GM12892 (cell line): ENCODE measurements around the gene ANO6.

ENCODE experiments used
- POLR2A ChIP-seq: IDR thresholded peaks from 2 replicates; pipeline ENCODE4 v1.6.1; 2011; ENCODE audit warnings: low read depth, low read length, control low read depth
- TAF1 ChIP-seq: IDR thresholded peaks from 2 replicates; pipeline ENCODE4 v1.6.1; 2011; ENCODE audit warnings: low read depth, mild to moderate bottlenecking, control low read depth, low read length, borderline replicate concordance

DNA sequence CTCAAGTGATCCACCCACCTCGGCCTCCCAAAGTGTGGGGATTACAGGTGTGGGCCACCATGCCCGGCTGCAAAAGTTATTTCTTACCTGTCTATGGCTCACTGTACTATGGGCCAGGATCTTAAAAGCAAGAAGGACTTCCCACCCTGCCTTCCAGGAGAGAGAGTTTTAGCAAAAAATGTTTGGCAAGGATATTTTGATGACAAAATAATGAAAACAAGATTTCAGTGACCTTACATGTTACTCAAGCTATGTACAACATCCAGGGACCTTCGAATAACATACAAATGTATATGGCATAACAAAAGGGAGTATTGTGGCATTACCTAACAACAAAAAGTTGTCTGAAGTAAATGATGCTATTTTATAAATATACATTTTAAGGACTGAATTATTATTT, 55.1 kb downstream of the ANO6 start:
- no peak for TF ChIP-seq TAF1
- TF ChIP-seq POLR2A, result no peak
